Caco-2 (cell line): ENCODE measurements around the gene NUP210L. TPM values are rescaled to one million over a fixed set of nuclear protein-coding genes. Genes with fewer than 3 reads are reported as not detected.

Experiments
- BruUV-seq: library from RNA; stranded (reverse); fragments of 400-500 nt; replicated peaks from 2 replicates; lab custom pipeline; 2021; lab: Mats Ljungman, UMichigan
- CTCF ChIA-PET: fragments of 300-600 bp; sonication (Branson Sonifier 250); formaldehyde crosslinking; loops from one replicate; lab custom pipeline; 2022; ENCODE audit warnings: antibody characterized with exemption; lab: Charles Lee
- POLR2A ChIA-PET: fragments of 300-600 bp; sonication (Branson Sonifier 250); formaldehyde crosslinking; loops from one replicate; lab custom pipeline; 2022; ENCODE audit warnings: antibody characterized with exemption; lab: Charles Lee
- DNase-seq, 2 experiments: peaks; one replicate each; pipeline versions ENCODE4 v3.0.0 to v3.0.0-alpha.2; 2020 to 2022
- H3K27me3 ChIP-seq: replicated peaks from 2 replicates; pipeline ENCODE4 v1.6.0; 2011; ENCODE audit warnings: low read length; ENCODE audit not compliant: control insufficient read depth, insufficient read depth
- H3K36me3 ChIP-seq: 2 replicates; pipeline ENCODE4 v1.5.1; 2011; ENCODE audit warnings: low read length; ENCODE audit not compliant: control insufficient read depth, insufficient read depth
- H3K4me1 ChIP-seq: fragments of 250-450 bp; sonication (Bioruptor Pico); 2 replicates; pipeline ENCODE4 v1.5.1; 2020; ENCODE audit warnings: mild to moderate bottlenecking
- H3K4me3 ChIP-seq: 2 replicates; pipeline ENCODE4 v1.5.1; 2011; ENCODE audit warnings: low read depth, mild to moderate bottlenecking, control low read depth, low read length
- H3K9me3 ChIP-seq: fragments of 250-450 bp; sonication (Bioruptor Pico); 2 replicates; pipeline ENCODE4 v1.5.1; 2020; ENCODE audit warnings: mild to moderate bottlenecking, moderate library complexity
- H3K27ac Mint-ChIP-seq: one replicate; pipeline ENCODE4 v1.8.0; 2022; ENCODE audit warnings: mixed read lengths; ENCODE audit not compliant: unreplicated experiment
- H3K27me3 Mint-ChIP-seq: one replicate; pipeline ENCODE4 v1.8.0; 2022; ENCODE audit warnings: mixed read lengths; ENCODE audit not compliant: insufficient read depth, unreplicated experiment
- H3K36me3 Mint-ChIP-seq: one replicate; pipeline ENCODE4 v1.8.0; 2022; ENCODE audit warnings: mild to moderate bottlenecking, mixed read lengths; ENCODE audit not compliant: insufficient read depth, unreplicated experiment
- H3K4me1 Mint-ChIP-seq: one replicate; pipeline ENCODE4 v1.8.0; 2022; ENCODE audit warnings: low read depth, mixed read lengths; ENCODE audit not compliant: unreplicated experiment
- H3K4me3 Mint-ChIP-seq: one replicate; pipeline ENCODE4 v1.8.0; 2022; ENCODE audit warnings: mild to moderate bottlenecking, moderate library complexity, mixed read lengths; ENCODE audit not compliant: unreplicated experiment
- H3K9me3 Mint-ChIP-seq: one replicate; pipeline ENCODE4 v1.8.0; 2022; ENCODE audit warnings: mixed read lengths; ENCODE audit not compliant: unreplicated experiment
- intact Hi-C: fragments of 100-400 bp; cut with micrococcal nuclease; formaldehyde crosslinking; loops from one replicate; pipeline ENCODE4 v1.10.0; 2022; ENCODE audit not compliant: unreplicated experiment
- total RNA-seq: library from RNA; stranded (reverse); gene quantifications from 2 replicates; pipeline ENCODE4 v1.2.3, GENCODE V29; 2022
- TF ChIP-seq, protein P1 (sequence below), 2 experiments: fragments of 200-600 bp in 1 of 2; IDR thresholded peaks; 1 replicate in 1 of 2; 2 replicates in 1 of 2; pipeline versions ENCODE4 v1.5.1 to v1.8.0; 2011 to 2022; ENCODE audit warnings: antibody characterized with exemption in 1 of 2, control low read depth in 1 of 2, inconsistent platforms in 1 of 2, low read depth in 1 of 2, low read length in 1 of 2, mild to moderate bottlenecking in 1 of 2, moderate library complexity in 1 of 2; ENCODE audit not compliant: insufficient read depth in 1 of 2, severe bottlenecking in 1 of 2, unreplicated experiment in 1 of 2

The NUP210L gene
- total RNA-seq, 1 experiment from 2014 or later: 0.07 TPM

DNA sequence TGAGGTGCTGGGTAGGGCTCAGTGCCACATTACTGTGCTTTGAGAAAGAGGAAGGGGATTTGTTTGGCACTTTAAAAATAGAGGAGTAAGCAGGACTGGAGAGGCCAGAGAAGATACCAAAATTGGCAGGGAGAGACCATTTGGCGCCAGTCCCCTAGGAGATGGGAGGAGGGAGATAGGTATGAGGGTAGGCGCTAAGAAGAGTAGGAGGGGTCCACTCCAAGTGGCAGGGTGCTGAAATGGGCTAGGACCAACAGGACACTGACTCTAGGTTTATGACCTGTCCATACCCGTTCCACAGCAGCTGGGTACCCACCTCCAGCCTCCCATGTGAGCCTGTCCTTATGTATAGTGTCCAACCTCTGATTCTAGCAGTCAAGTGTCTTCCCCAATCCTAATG lies 195.4 kb downstream of the NUP210L start:
- intact Hi-C loops: no loop called here
- no peak for DNase-seq
- no peaks in the 10 kb centered on the region for H3K27me3 Mint-ChIP-seq
- Histone ChIP-seq H3K9me3 (no peaks in the 10 kb centered on the region), H3K4me1 (peaks cover 14% of the 10 kb centered on the region; the same call in 1 of the 2 replicates), H3K4me3 (no peak overlapping the region), H3K27me3 (no peaks in the 10 kb centered on the region), H3K36me3 (peaks cover 4% of the 10 kb centered on the region)
- POLR2A ChIA-PET: interaction anchor here (2.5 kb wide), 1 partner anchor 8 kb away, joined by 22 read pairs; the partner anchor contains the start of gene CREB3L4
- H3K4me3 Mint-ChIP-seq: no peak overlapping the region
- TF ChIP-seq, protein P1, sequence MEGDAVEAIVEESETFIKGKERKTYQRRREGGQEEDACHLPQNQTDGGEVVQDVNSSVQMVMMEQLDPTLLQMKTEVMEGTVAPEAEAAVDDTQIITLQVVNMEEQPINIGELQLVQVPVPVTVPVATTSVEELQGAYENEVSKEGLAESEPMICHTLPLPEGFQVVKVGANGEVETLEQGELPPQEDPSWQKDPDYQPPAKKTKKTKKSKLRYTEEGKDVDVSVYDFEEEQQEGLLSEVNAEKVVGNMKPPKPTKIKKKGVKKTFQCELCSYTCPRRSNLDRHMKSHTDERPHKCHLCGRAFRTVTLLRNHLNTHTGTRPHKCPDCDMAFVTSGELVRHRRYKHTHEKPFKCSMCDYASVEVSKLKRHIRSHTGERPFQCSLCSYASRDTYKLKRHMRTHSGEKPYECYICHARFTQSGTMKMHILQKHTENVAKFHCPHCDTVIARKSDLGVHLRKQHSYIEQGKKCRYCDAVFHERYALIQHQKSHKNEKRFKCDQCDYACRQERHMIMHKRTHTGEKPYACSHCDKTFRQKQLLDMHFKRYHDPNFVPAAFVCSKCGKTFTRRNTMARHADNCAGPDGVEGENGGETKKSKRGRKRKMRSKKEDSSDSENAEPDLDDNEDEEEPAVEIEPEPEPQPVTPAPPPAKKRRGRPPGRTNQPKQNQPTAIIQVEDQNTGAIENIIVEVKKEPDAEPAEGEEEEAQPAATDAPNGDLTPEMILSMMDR (IDR thresholded peaks at IDR 0.05; ENCODE audit: insufficient read depth in 1 of 2, low read depth in 1 of 2, low read length in 1 of 2, severe bottlenecking in 1 of 2, unreplicated experiment in 1 of 2): no peak
- H3K9me3 Mint-ChIP-seq: no peaks in the 10 kb centered on the region
- BruUV-seq: no TSS peak
- CTCF ChIA-PET: no interaction called here
- peaks cover 22% of the 10 kb centered on the region for H3K4me1 Mint-ChIP-seq
- H3K27ac Mint-ChIP-seq: no peak overlapping the region
- H3K36me3 Mint-ChIP-seq: peaks cover 67% of the 10 kb centered on the region

DNA sequence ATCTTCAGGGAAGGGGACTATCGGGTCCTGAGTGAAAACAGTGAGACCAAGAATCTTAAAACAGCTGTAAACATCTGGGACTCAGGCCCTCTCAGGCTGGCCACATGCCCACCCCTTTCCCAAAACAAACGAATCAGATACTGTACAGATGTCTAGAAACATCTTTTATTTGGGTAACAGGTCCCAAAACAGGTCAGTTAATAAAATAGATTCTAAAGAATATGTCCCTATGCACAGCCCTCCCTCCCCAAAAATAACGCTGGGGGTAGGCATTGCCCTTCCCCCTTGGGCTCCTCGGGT lies 196.0 kb downstream of the NUP210L start:
- CTCF ChIA-PET: interaction anchor here (0.5 to 1.5 kb wide), 4 partner anchors 8 to 135 kb away, joined by 3 to 8 read pairs (median 6); partner anchors contain the start of genes DENND4B and JTB

DNA sequence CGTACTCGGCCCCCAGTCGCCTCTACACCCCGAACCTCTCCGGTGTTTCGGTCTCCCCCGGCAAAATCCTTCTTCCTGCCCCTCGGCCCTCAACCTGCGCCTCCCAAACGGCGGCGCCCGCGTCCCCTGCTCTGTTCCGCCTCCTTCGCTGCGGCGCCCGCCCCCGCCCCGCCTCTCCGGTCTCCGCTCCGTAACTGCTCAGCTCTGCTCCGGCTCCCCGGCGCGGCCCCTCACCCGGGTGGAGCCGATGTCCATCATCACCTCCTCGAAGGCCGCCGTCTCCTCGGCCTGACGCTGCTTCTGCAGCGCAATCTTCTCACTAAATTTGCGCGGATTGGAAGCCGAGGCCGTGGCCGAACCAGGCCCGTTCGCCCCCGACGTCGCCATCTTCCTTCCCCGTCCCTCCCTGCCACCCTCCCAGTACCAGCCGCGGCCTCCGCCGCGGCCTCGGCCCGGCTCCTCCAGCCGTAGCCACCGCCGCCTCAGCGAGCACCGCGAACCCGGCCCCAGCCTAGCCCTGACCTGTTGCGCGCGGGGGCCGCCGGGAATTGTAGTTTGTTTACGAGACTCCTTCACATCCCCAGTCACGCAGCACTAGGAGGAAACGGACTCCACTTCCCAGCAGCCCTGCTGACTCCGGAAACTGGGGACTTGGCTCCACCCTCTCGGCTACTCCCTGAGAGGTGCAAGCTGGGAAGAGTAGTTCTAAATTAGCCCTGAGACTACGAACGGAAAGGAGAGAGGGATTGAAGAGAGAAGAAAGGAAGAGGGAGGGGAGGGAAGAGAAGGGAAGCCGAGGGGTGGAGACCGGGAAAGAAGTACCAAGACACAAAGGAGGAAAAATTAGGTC lies 196.5 kb downstream of the NUP210L start, which contains the start of gene CRTC2:
TSS of gene CRTC2 (minus strand) at position 502 of the 850 bp plus-strand sequence. CDS start at position 387, 115 bp downstream.
- Histone ChIP-seq H3K4me3 (peak within 1 kb of the TSS; percentile 98), H3K27me3 (no peaks in the 10 kb centered on the region), H3K36me3 (peaks cover 4% of the 10 kb centered on the region), H3K4me1 (peaks cover 25% of the 10 kb centered on the region), H3K9me3 (no peaks in the 10 kb centered on the region)
- Mint-ChIP-seq H3K36me3 (peaks cover 62% of the 10 kb centered on the region), H3K4me3 (peak within 1 kb of the TSS; percentile 88), H3K4me1 (peaks cover 33% of the 10 kb centered on the region), H3K9me3 (no peaks in the 10 kb centered on the region), H3K27ac (peak within 1 kb of the TSS; percentile 78), H3K27me3 (no peaks in the 10 kb centered on the region)
- ChIA-PET CTCF (interaction anchor here (0.5 to 1.8 kb wide), 5 partner anchors 9 to 135 kb away, joined by 3 to 8 read pairs (median 6); partner anchors contain the start of genes DENND4B and JTB), POLR2A (interaction anchor here (0.6 to 2.5 kb wide), 6 partner anchors 9 to 175 kb away, joined by 4 to 22 read pairs (median 6); partner anchors contain the start of genes CREB3L4, GATAD2B and JTB)
- intact Hi-C loops: no loop called here
- BruUV-seq: no TSS peak
- TF ChIP-seq, protein P1 (IDR thresholded peaks at IDR 0.05; ENCODE audit: insufficient read depth in 1 of 2, low read depth in 1 of 2, low read length in 1 of 2, severe bottlenecking in 1 of 2, unreplicated experiment in 1 of 2): peak in 1 of 2 experiments; percentile 23
- DNase-seq: peak; percentile 98

More for the DNA sequence above, 196.0 kb downstream of the NUP210L start:
- peaks cover 67% of the 10 kb centered on the region for H3K36me3 Mint-ChIP-seq
- H3K27ac Mint-ChIP-seq: peak overlapping the region; percentile 78
- Histone ChIP-seq H3K36me3 (peaks cover 4% of the 10 kb centered on the region), H3K4me1 (peaks cover 19% of the 10 kb centered on the region), H3K9me3 (no peaks in the 10 kb centered on the region), H3K4me3 (no peak overlapping the region), H3K27me3 (no peaks in the 10 kb centered on the region)
- peaks cover 27% of the 10 kb centered on the region for H3K4me1 Mint-ChIP-seq
- no peaks in the 10 kb centered on the region for H3K9me3 Mint-ChIP-seq
- H3K27me3 Mint-ChIP-seq: no peaks in the 10 kb centered on the region
- POLR2A ChIA-PET: interaction anchor here (0.6 to 2.5 kb wide), 6 partner anchors 8 to 175 kb away, joined by 4 to 22 read pairs (median 6); partner anchors contain the start of genes CREB3L4, GATAD2B and JTB
- peak overlapping the region; percentile 88 for H3K4me3 Mint-ChIP-seq
- intact Hi-C loops: no loop called here
- DNase-seq: no peak
- no TSS peak for BruUV-seq
- TF ChIP-seq, protein P1 (IDR thresholded peaks at IDR 0.05; ENCODE audit: insufficient read depth in 1 of 2, low read depth in 1 of 2, low read length in 1 of 2, severe bottlenecking in 1 of 2, unreplicated experiment in 1 of 2): no peak
